Activated naive CD8-positive, alpha-beta T cell treated with anti-CD3 and anti-CD28 coated beads, Interleukin-2, amount 50 U/mL, for 16 hours (primary cell): ENCODE measurements around the gene L3MBTL4.
"Not testable (repeated sequence)": the region's sequence is repeated elsewhere in the genome, so short reads cannot be mapped to it uniquely, and the experiment has no call there.

Experiments
- DNase-seq: peaks from one replicate; pipeline ENCODE4 v3.0.0-alpha.2; 2020; ENCODE audit warnings: low read depth, low spot score

The L3MBTL4 gene

GRCh38 chr18:6111726-6112125 lies 303.0 kb downstream of the L3MBTL4 start:
- no peak for DNase-seq

- DNase-seq, result no peak
These were observed 305.0 kb downstream of the L3MBTL4 start for GRCh38 chr18:6109743-6110142.

GRCh38 chr18:6107794-6108193 lies 306.9 kb downstream of the L3MBTL4 start:
- no peak for DNase-seq

GRCh38 chr18:6106091-6106685 lies 308.5 kb downstream of the L3MBTL4 start:
- DNase-seq, result no peak

GRCh38 chr18:6103741-6104140 lies 311.0 kb downstream of the L3MBTL4 start:
- no peak for DNase-seq

- no peak for DNase-seq
These were observed 318.0 kb downstream of the L3MBTL4 start for GRCh38 chr18:6096730-6097129.

GRCh38 chr18:6088432-6088831 lies 326.3 kb downstream of the L3MBTL4 start:
- no peak for DNase-seq

- DNase-seq, result no peak
These were observed 328.0 kb downstream of the L3MBTL4 start for GRCh38 chr18:6086731-6087130.

- no peak for DNase-seq
These were observed 335.3 kb downstream of the L3MBTL4 start for GRCh38 chr18:6079406-6079805.

GRCh38 chr18:6078877-6079276 lies 335.8 kb downstream of the L3MBTL4 start:
- DNase-seq, result no peak

- not testable (repeated sequence) for DNase-seq
These were observed 342.3 kb downstream of the L3MBTL4 start for GRCh38 chr18:6072423-6072822.

- DNase-seq, result no peak
These were observed 345.2 kb downstream of the L3MBTL4 start for GRCh38 chr18:6069539-6069938.

GRCh38 chr18:6069103-6069502 lies 345.6 kb downstream of the L3MBTL4 start:
- no peak for DNase-seq

GRCh38 chr18:6060149-6060548 lies 354.6 kb downstream of the L3MBTL4 start:
- DNase-seq, result no peak

GRCh38 chr18:6059551-6059950 lies 355.2 kb downstream of the L3MBTL4 start:
- DNase-seq, result no peak

- DNase-seq, result no peak
These were observed 355.8 kb downstream of the L3MBTL4 start for GRCh38 chr18:6058941-6059340.

GRCh38 chr18:6057604-6058003 lies 357.1 kb downstream of the L3MBTL4 start:
- DNase-seq, result no peak

- no peak for DNase-seq
These were observed 358.4 kb downstream of the L3MBTL4 start for GRCh38 chr18:6056171-6056910.

- no peak for DNase-seq
These were observed 359.0 kb downstream of the L3MBTL4 start for GRCh38 chr18:6055711-6056110.

GRCh38 chr18:6054256-6054842 lies 360.4 kb downstream of the L3MBTL4 start:
- no peak for DNase-seq

GRCh38 chr18:6052449-6052913 lies 362.2 kb downstream of the L3MBTL4 start:
- no peak for DNase-seq

GRCh38 chr18:6047596-6047995 lies 367.1 kb downstream of the L3MBTL4 start:
- not testable (repeated sequence) for DNase-seq

GRCh38 chr18:6044773-6045172 lies 369.9 kb downstream of the L3MBTL4 start:
- no peak for DNase-seq
